ENCODE results near the gene LILRA5.

Gene LILRA5

DNA sequence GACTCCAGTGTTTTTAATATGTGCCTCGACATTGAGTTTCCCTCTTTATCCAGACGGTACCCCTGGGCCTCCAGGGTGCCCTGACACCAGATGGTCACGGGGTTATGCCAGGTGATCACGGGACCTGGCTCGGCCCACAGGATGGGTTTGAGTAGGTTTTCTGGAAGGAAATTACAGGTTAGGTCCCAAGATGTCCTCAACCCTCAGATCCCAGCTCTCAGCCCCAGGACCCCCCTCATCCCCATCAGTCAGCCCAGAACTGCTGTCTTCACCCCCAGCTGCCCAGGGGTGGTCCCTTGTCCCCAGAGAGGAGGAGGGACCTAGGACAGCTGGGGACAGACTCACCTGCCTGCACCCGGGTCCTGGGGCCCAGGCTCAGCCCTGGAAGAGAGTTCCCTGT is 25.6 kb upstream of the LILRA5 start:
- no peak overlapping the region for H3K4me3 ChIP-seq (ENCODE audit: low read depth, low read length)
- no peak for DNase-seq (ENCODE audit: low read depth)
- TF ChIP-seq, protein P1, sequence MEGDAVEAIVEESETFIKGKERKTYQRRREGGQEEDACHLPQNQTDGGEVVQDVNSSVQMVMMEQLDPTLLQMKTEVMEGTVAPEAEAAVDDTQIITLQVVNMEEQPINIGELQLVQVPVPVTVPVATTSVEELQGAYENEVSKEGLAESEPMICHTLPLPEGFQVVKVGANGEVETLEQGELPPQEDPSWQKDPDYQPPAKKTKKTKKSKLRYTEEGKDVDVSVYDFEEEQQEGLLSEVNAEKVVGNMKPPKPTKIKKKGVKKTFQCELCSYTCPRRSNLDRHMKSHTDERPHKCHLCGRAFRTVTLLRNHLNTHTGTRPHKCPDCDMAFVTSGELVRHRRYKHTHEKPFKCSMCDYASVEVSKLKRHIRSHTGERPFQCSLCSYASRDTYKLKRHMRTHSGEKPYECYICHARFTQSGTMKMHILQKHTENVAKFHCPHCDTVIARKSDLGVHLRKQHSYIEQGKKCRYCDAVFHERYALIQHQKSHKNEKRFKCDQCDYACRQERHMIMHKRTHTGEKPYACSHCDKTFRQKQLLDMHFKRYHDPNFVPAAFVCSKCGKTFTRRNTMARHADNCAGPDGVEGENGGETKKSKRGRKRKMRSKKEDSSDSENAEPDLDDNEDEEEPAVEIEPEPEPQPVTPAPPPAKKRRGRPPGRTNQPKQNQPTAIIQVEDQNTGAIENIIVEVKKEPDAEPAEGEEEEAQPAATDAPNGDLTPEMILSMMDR (conservative IDR thresholded peaks at IDR 0.05; ENCODE audit: low read depth, low read length) = no peak

DNA sequence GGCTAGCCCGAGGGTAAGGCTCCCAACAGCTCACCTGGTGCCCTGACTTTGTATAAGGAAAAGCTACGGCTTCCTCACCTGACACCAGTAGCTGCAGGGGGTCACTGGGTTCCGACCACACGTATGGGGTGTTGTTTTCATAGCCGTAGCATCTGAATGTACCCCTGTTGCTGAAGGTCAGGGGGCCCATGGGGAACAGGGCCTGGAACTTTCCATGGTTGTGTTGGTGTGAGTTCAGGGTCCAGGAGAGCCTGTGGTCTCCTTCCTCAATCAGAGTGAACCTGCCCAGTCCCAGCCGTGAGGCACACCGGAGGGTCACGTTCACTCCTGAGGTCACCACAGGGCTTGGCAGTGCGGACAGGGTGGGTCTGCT is 24.9 kb upstream of the LILRA5 start:
- H3K4me3 ChIP-seq (ENCODE audit: low read depth, low read length) = no peak overlapping the region
- TF ChIP-seq, protein P1 (conservative IDR thresholded peaks at IDR 0.05; ENCODE audit: low read depth, low read length) = no peak
- no peak for DNase-seq (ENCODE audit: low read depth)

DNA sequence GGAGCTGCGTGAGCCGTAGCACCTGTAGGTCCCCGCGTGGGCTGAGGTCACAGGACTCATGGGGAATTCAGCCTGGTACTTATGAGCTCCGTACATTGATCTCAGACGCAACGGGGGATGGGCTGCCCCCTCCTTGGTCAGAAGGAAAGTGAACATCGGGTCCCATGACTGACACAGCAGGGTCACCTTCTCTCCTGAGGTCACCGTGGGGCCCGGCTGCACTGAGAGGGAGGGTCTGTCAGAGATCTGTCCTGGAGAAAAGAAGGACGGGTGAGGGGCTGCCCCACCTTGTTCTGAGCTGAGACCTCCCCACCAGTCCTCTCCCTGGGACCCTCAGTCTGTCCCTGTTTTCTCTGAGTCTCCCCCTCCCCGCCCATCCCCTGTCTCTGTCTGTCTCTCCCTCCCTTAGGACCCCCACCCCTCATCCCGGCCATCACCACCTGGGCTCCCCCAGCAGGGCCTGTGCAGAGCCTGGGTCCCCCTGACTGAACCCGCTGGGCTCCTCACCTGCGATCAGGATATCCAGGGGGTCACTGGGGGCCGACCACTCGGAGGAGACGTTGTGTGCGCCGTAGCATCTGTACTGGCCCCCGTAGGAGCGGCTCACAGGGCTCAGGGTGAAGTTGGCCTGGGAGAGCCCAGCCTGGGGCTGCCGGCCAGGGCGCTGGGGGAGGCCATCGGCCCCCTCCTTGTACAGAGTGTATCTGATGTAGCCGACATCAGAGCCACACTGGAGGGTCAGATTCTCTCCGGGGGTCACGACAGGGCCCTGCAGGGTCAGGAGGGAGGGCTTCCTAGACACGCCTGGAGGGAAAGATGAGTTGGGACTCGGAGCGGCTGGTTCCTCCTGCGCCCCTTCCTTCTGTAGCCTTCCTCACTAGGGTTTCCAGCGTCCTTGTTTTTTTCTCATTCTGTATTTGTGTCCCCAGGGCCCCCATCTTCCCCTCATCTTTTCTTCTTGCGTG is 24.2 kb upstream of the LILRA5 start:
- TF ChIP-seq, protein P1 (conservative IDR thresholded peaks at IDR 0.05; ENCODE audit: low read depth, low read length) = no peak
- no peak for DNase-seq (ENCODE audit: low read depth)
- no peak overlapping the region for H3K4me3 ChIP-seq (ENCODE audit: low read depth, low read length)

GRCh38 chr19:54335979-54336892 is 23.3 kb upstream of the LILRA5 start:
- H3K4me3 ChIP-seq (ENCODE audit: low read depth, low read length) = no peak overlapping the region
- TF ChIP-seq, protein P1 (conservative IDR thresholded peaks at IDR 0.05; ENCODE audit: low read depth, low read length) = no peak
- DNase-seq (ENCODE audit: low read depth) = no peak

GRCh38 chr19:54335164-54335563 is 22.2 kb upstream of the LILRA5 start:
- DNase-seq (ENCODE audit: low read depth) = no peak
- no peak overlapping the region for H3K4me3 ChIP-seq (ENCODE audit: low read depth, low read length)
- TF ChIP-seq, protein P1 (conservative IDR thresholded peaks at IDR 0.05; ENCODE audit: low read depth, low read length) = no peak

DNA sequence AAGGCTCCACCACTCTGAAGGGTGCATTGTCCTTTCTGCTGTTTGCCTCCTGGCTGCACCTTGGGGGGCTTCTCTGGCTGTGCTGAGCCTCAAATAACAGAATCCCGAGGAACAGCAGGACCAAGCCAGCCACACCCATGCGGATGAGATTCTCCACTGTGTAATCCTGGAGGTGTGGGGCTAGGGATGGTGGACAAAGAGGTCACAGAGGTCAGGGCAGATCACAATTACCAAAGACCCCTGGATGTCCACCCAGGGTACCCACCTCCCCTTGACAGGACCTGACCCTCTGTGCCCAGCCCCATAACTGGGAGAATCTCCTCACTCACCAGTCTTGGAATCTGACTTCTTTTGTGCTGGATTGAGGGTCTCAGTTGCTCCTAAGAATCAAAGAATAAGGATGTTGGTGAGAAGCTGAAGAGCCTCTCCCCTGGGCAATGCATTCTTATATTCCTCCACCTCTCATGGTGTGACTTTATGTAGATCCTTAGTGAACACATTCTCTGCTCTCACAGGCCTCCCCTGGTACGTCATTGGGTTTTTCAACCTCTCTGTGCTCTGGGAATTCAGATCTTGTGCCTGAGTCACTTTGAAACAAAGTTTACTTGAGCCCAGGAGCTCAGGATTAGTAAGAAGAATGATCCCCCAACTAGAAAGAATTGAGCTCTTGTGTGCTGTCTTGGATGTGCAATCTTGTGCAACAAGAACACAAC is 20.8 kb upstream of the LILRA5 start:
- no peak for DNase-seq (ENCODE audit: low read depth)
- TF ChIP-seq, protein P1 (conservative IDR thresholded peaks at IDR 0.05; ENCODE audit: low read depth, low read length) = no peak
- H3K4me3 ChIP-seq (ENCODE audit: low read depth, low read length) = no peak overlapping the region
